Omental fat pad (tissue), 4 donors: Measurements from ENCODE around the gene LYG1. TPM values are rescaled to one million over a fixed set of nuclear protein-coding genes. Genes with fewer than 3 reads are reported as not detected.

ENCODE experiments used
- ATAC-seq: fragments of 150-250 bp; one replicate; pipeline ENCODE4 v1.9.1; 2016; ENCODE audit warnings: mild to moderate bottlenecking, moderate library complexity; ENCODE audit not compliant: low FRiP score
- DNase-seq: peaks from one replicate; pipeline ENCODE4 v3.0.0-alpha.2; 2019; ENCODE audit warnings: low spot score
- CTCF ChIP-seq, 3 donors: fragments of 450-650 bp; IDR thresholded peaks; one replicate each; pipeline ENCODE4 v1.5.1; 2016 to 2017; ENCODE audit warnings: antibody characterized with exemption in 3 of 3, mild to moderate bottlenecking in 3 of 3, moderate library complexity in 2 of 3
- total RNA-seq, 4 donors: library from RNA; depleted of rRNA; stranded (reverse); fragments of >200 nt; gene quantifications; one replicate each; pipeline ENCODE4 v1.1.0, GENCODE V29; 2016

LYG1 gene
- total RNA-seq, 4 donors from 2014 or later: 1.0 to 1.1 (median 1.1) TPM; not detected in 1

GRCh38 chr2:99260184-99260583 lies 40.8 kb downstream of the LYG1 start:
- DNase-seq (no peak), ATAC-seq (no peak)
- no peak for TF ChIP-seq CTCF (IDR thresholded peaks at IDR 0.05)

GRCh38 chr2:99259465-99259864 lies 41.5 kb downstream of the LYG1 start:
- DNase-seq: no peak
- ATAC-seq: no peak
- no peak for TF ChIP-seq CTCF (IDR thresholded peaks at IDR 0.05)

- TF ChIP-seq CTCF (IDR thresholded peaks at IDR 0.05): no peak
- no peak for ATAC-seq
- DNase-seq: no peak
Observed at GRCh38 chr2:99256677-99257076, 44.3 kb downstream of the LYG1 start.

GRCh38 chr2:99255491-99256318 lies 45.3 kb downstream of the LYG1 start, which contains the start of gene LYG2:
TSS of gene LYG2 (minus strand) at chr2:99255666. CDS start at chr2:99254260, 1,406 bp downstream.
- ATAC-seq: no peak
- no peak for TF ChIP-seq CTCF (IDR thresholded peaks at IDR 0.05)

GRCh38 chr2:99249951-99250350 lies 51.0 kb downstream of the LYG1 start:
- ATAC-seq (no peak), DNase-seq (no peak)
- TF ChIP-seq CTCF (IDR thresholded peaks at IDR 0.05): no peak

More at GRCh38 chr2:99255491-99256318, 45.3 kb downstream of the LYG1 start, which contains the start of gene LYG2:
- no peak for DNase-seq

GRCh38 chr2:99242151-99242550 lies 58.8 kb downstream of the LYG1 start:
- ATAC-seq (no peak), DNase-seq (no peak)
- TF ChIP-seq CTCF (IDR thresholded peaks at IDR 0.05): no peak

GRCh38 chr2:99240431-99240830 lies 60.6 kb downstream of the LYG1 start:
- DNase-seq (no peak), ATAC-seq (no peak)
- no peak for TF ChIP-seq CTCF (IDR thresholded peaks at IDR 0.05)
